HG02798 (cell line): ENCODE measurements around the gene OLFML2B.

ENCODE experiments used
- ATAC-seq: cut with Tn5 transposase; IDR thresholded peaks from one replicate; pipeline ENCODE4 v1.9.1; 2021; ENCODE audit warnings: mild to moderate bottlenecking; ENCODE audit not compliant: unreplicated experiment, poor library complexity

OLFML2B gene

GRCh38 chr1:161951646-161952045 is 72.0 kb downstream of the OLFML2B start:
- no peak for ATAC-seq

GRCh38 chr1:161950377-161950776 is 73.3 kb downstream of the OLFML2B start:
- ATAC-seq, result no peak

- no peak for ATAC-seq
Observed at GRCh38 chr1:161949548-161949947, 74.1 kb downstream of the OLFML2B start.

GRCh38 chr1:161948435-161948834 is 75.2 kb downstream of the OLFML2B start:
- no peak for ATAC-seq

GRCh38 chr1:161946071-161946987 is 77.3 kb downstream of the OLFML2B start:
- ATAC-seq, result no peak

- ATAC-seq, result no peak
Observed at GRCh38 chr1:161945306-161946060, 78.2 kb downstream of the OLFML2B start.

- ATAC-seq, result no peak
Observed at GRCh38 chr1:161944381-161944780, 79.3 kb downstream of the OLFML2B start.

- ATAC-seq, result no peak
Observed at GRCh38 chr1:161943737-161944136, 79.9 kb downstream of the OLFML2B start.

GRCh38 chr1:161941726-161942436 is 81.8 kb downstream of the OLFML2B start:
- no peak for ATAC-seq

- no peak for ATAC-seq
Observed at GRCh38 chr1:161940866-161941591, 82.6 kb downstream of the OLFML2B start.

- ATAC-seq, result no peak
Observed at GRCh38 chr1:161936786-161937185, 86.9 kb downstream of the OLFML2B start.

GRCh38 chr1:161935264-161935663 is 88.4 kb downstream of the OLFML2B start:
- ATAC-seq, result no peak

- ATAC-seq, result no peak
Observed at GRCh38 chr1:161933592-161934588, 89.8 kb downstream of the OLFML2B start.
